Measurements from ENCODE around the gene LDHD.

LDHD gene

GRCh38 chr16:75110637-75111513 is 5.7 kb downstream of the LDHD start:
- H3K79me2 ChIP-seq (ENCODE audit: insufficient read depth, low read length), result peaks cover 67% of the 10 kb centered on the region
- H3K4me3 ChIP-seq (ENCODE audit: low read length, poor library complexity, severe bottlenecking), result peak overlapping the region; percentile 74
- H3K9me3 ChIP-seq (ENCODE audit: insufficient read depth, low read depth, low read length), result no peaks in the 10 kb centered on the region
- peaks cover 57% of the 10 kb centered on the region for H3K4me1 ChIP-seq (ENCODE audit: insufficient read depth, low read length, poor library complexity, severe bottlenecking)
- H4K20me1 ChIP-seq (ENCODE audit: insufficient read depth, low read length, poor library complexity, severe bottlenecking), result peaks cover 13% of the 10 kb centered on the region
- no peaks in the 10 kb centered on the region for H3K27me3 ChIP-seq (ENCODE audit: insufficient read depth, low read length, poor library complexity, severe bottlenecking)
- TF ChIP-seq CTCF (conservative IDR thresholded peaks at IDR 0.05; ENCODE audit: low read length) (peak; percentile 82), EZH2phosphoT487 (IDR thresholded peaks at IDR 0.05; ENCODE audit: borderline replicate concordance) (no peak)
- H3K4me2 ChIP-seq (ENCODE audit: low read depth, low read length, poor library complexity, severe bottlenecking), result peak overlapping the region; percentile 95
- no peaks in the 10 kb centered on the region for H3K9me2 ChIP-seq (replicated peaks; ENCODE audit: low read depth, low read length)
- H2AFZ ChIP-seq (ENCODE audit: low read length), result no peak overlapping the region
- peaks cover 18% of the 10 kb centered on the region for H3F3A ChIP-seq (ENCODE audit: low read depth)
- H3K36me3 ChIP-seq (ENCODE audit: insufficient read depth, low read length), result peaks cover 27% of the 10 kb centered on the region; the same call in 1 of the 2 replicates
- peak overlapping the region; percentile 97 for H3K9ac ChIP-seq (ENCODE audit: low read depth, low read length, poor library complexity, severe bottlenecking)

GRCh38 chr16:75109732-75110243 is 6.8 kb downstream of the LDHD start:
- Histone ChIP-seq H3K9ac (ENCODE audit: low read depth, low read length, poor library complexity, severe bottlenecking) (peak overlapping the region; percentile 97), H3K9me3 (ENCODE audit: insufficient read depth, low read depth, low read length) (no peaks in the 10 kb centered on the region), H3K27me3 (ENCODE audit: insufficient read depth, low read length, poor library complexity, severe bottlenecking) (no peaks in the 10 kb centered on the region), H3K36me3 (ENCODE audit: insufficient read depth, low read length) (peaks cover 38% of the 10 kb centered on the region; the same call in 1 of the 2 replicates), H3K79me2 (ENCODE audit: insufficient read depth, low read length) (peaks cover 78% of the 10 kb centered on the region), H3F3A (ENCODE audit: low read depth) (peaks cover 18% of the 10 kb centered on the region), H3K4me1 (ENCODE audit: insufficient read depth, low read length, poor library complexity, severe bottlenecking) (peaks cover 68% of the 10 kb centered on the region), H3K4me2 (ENCODE audit: low read depth, low read length, poor library complexity, severe bottlenecking) (peak overlapping the region; percentile 95), H3K9me2 (replicated peaks; ENCODE audit: low read depth, low read length) (no peaks in the 10 kb centered on the region), H3K4me3 (ENCODE audit: low read length, poor library complexity, severe bottlenecking) (peak overlapping the region; percentile 74), H4K20me1 (ENCODE audit: insufficient read depth, low read length, poor library complexity, severe bottlenecking) (peaks cover 14% of the 10 kb centered on the region), H2AFZ (ENCODE audit: low read length) (no peak overlapping the region)
- no peak for TF ChIP-seq EZH2phosphoT487 (IDR thresholded peaks at IDR 0.05; ENCODE audit: borderline replicate concordance)
- TF ChIP-seq CTCF (conservative IDR thresholded peaks at IDR 0.05; ENCODE audit: low read length), result 0 out of 2 replicates have a peak, but pooled peaks have one; percentile 13

GRCh38 chr16:75108792-75109731 is 7.5 kb downstream of the LDHD start:
- Histone ChIP-seq H3K79me2 (ENCODE audit: insufficient read depth, low read length) (peaks cover 85% of the 10 kb centered on the region), H3K9me2 (replicated peaks; ENCODE audit: low read depth, low read length) (no peaks in the 10 kb centered on the region), H3K9ac (ENCODE audit: low read depth, low read length, poor library complexity, severe bottlenecking) (peak overlapping the region; percentile 97), H3K4me1 (ENCODE audit: insufficient read depth, low read length, poor library complexity, severe bottlenecking) (peaks cover 75% of the 10 kb centered on the region), H3F3A (ENCODE audit: low read depth) (peaks cover 18% of the 10 kb centered on the region), H3K36me3 (ENCODE audit: insufficient read depth, low read length) (peaks cover 45% of the 10 kb centered on the region; the same call in 1 of the 2 replicates), H3K27me3 (ENCODE audit: insufficient read depth, low read length, poor library complexity, severe bottlenecking) (no peaks in the 10 kb centered on the region), H3K4me3 (ENCODE audit: low read length, poor library complexity, severe bottlenecking) (peak overlapping the region; percentile 74), H2AFZ (ENCODE audit: low read length) (no peak overlapping the region), H3K4me2 (ENCODE audit: low read depth, low read length, poor library complexity, severe bottlenecking) (peak overlapping the region; percentile 95), H4K20me1 (ENCODE audit: insufficient read depth, low read length, poor library complexity, severe bottlenecking) (peaks cover 20% of the 10 kb centered on the region), H3K9me3 (ENCODE audit: insufficient read depth, low read depth, low read length) (no peaks in the 10 kb centered on the region)
- TF ChIP-seq EZH2phosphoT487 (IDR thresholded peaks at IDR 0.05; ENCODE audit: borderline replicate concordance) (no peak), CTCF (conservative IDR thresholded peaks at IDR 0.05; ENCODE audit: low read length) (no peak)

All from Loucy (cell line).